Esophagus muscularis mucosa (tissue), 4 donors: ENCODE data around the gene EIF6. TPM values are rescaled to one million over a fixed set of nuclear protein-coding genes. Genes with fewer than 3 reads are reported as not detected.

Experiments
- DNase-seq: peaks from one replicate; pipeline ENCODE4 v3.0.0-alpha.2; 2017; ENCODE audit errors: extremely low spot score
- H3K27ac ChIP-seq, 4 donors: fragments of 200-600 bp; sonication (generic); replicated peaks in 1 of 4; 1 replicate in 3 of 4; 2 replicates in 1 of 4; pipeline ENCODE4 v1.5.1; 2016 to 2019; ENCODE audit warnings: mild to moderate bottlenecking in 1 of 4
- H3K27me3 ChIP-seq, 4 donors: fragments of 200-600 bp; sonication (generic); one replicate each; pipeline versions ENCODE4 v1.5.1 to v1.6.0; 2016 to 2019
- H3K36me3 ChIP-seq, 4 donors: fragments of 200-600 bp; sonication (generic); one replicate each; pipeline ENCODE4 v1.5.1; 2016 to 2019
- H3K4me1 ChIP-seq, 4 donors: fragments of 200-600 bp; sonication (generic); one replicate each; pipeline ENCODE4 v1.5.1; 2016 to 2019
- H3K4me3 ChIP-seq, 4 donors: fragments of 200-600 bp; sonication (generic); 1 replicate in 2 of 4; 2 replicates in 2 of 4; pipeline ENCODE4 v1.5.1; 2016 to 2019; ENCODE audit warnings: mild to moderate bottlenecking in 4 of 4, moderate library complexity in 1 of 4
- H3K9me3 ChIP-seq, 4 donors: fragments of 200-600 bp; sonication (generic); 1 replicate in 3 of 4; 2 replicates in 1 of 4; pipeline ENCODE4 v1.5.1; 2016 to 2019
- CTCF ChIP-seq, 3 experiments: fragments of 200-600 bp in 2 of 3; fragments of 450-650 bp in 1 of 3; sonication (generic) in 2 of 3; IDR thresholded peaks; one replicate each; pipeline ENCODE4 v1.5.1; 2017 to 2019; ENCODE audit warnings: antibody characterized with exemption in 3 of 3, mild to moderate bottlenecking in 2 of 3, moderate library complexity in 1 of 3
- EP300 ChIP-seq: sonication (generic); formaldehyde crosslinking; IDR thresholded peaks from one replicate; pipeline ENCODE4 v1.6.1; 2017; ENCODE audit warnings: antibody characterized with exemption
- POLR2A ChIP-seq: fragments of 450-650 bp; IDR thresholded peaks from one replicate; pipeline ENCODE4 v1.6.1; 2017; ENCODE audit warnings: antibody characterized with exemption, moderate library complexity, mild to moderate bottlenecking, low read depth
- POLR2AphosphoS5 ChIP-seq, 2 donors: sonication (generic); formaldehyde crosslinking; IDR thresholded peaks; one replicate each; pipeline ENCODE4 v1.6.1; 2017; ENCODE audit warnings: antibody characterized with exemption in 2 of 2
- WGBS: methylation state at CpG from one replicate; pipeline ENCODE4 v1.1.5; 2018; 5-methylcytosine and 5-hydroxymethylcytosine counted together
- intact Hi-C: fragments of 100-400 bp; cut with DNase I; formaldehyde crosslinking; loops from one replicate; pipeline ENCODE4 v1.15.1; 2023
- total RNA-seq, 4 donors: library from RNA; depleted of rRNA; stranded (reverse); fragments of >200 nt; gene quantifications; one replicate each; pipeline versions ENCODE4 v1.1.0 to v1.2.1, GENCODE V29; 2016

EIF6 gene
- total RNA-seq, 4 donors from 2014 or later, result 47.8 to 106 (median 85.0) TPM

- Histone ChIP-seq H3K27ac (no peak overlapping the region), H3K27me3 (no peaks in the 10 kb centered on the region), H3K36me3 (no peaks in the 10 kb centered on the region), H3K4me1 (peaks cover 0 to 8% (median 2%) of the 10 kb centered on the region in 4 donors), H3K9me3 (no peaks in the 10 kb centered on the region), H3K4me3 (no peak overlapping the region)
- intact Hi-C loops, result no loop called here
- 93% methylated on average over 6 of the region's 6 CpGs for WGBS
- TF ChIP-seq EP300 (no peak), CTCF (IDR thresholded peaks at IDR 0.05) (no peak), POLR2AphosphoS5 (IDR thresholded peaks at IDR 0.05) (no peak)
- no peak for DNase-seq
Observed at GRCh38 chr20:35325401-35325800, 40.8 kb upstream of the EIF6 start.

GRCh38 chr20:35320396-35321126 lies 36.0 kb upstream of the EIF6 start:
- Histone ChIP-seq H3K27ac (no peak overlapping the region), H3K4me3 (no peak overlapping the region), H3K27me3 (no peaks in the 10 kb centered on the region), H3K36me3 (no peaks in the 10 kb centered on the region), H3K4me1 (peaks cover 9 to 30% (median 21%) of the 10 kb centered on the region in 4 donors), H3K9me3 (no peaks in the 10 kb centered on the region)
- no peak for DNase-seq
- TF ChIP-seq CTCF (IDR thresholded peaks at IDR 0.05), result no peak
- TF ChIP-seq EP300, result no peak
- TF ChIP-seq POLR2A, result no peak
- TF ChIP-seq POLR2AphosphoS5 (IDR thresholded peaks at IDR 0.05), result no peak
- intact Hi-C loops, result no loop called here
- WGBS, result 85% methylated on average over 3 of the region's 3 CpGs

- Histone ChIP-seq H3K27me3 (no peaks in the 10 kb centered on the region), H3K4me1 (peaks cover 9 to 30% (median 21%) of the 10 kb centered on the region in 4 donors), H3K36me3 (peaks cover 0 to under 1% (median 0%) of the 10 kb centered on the region in 4 donors), H3K27ac (no peak overlapping the region), H3K4me3 (no peak overlapping the region), H3K9me3 (no peaks in the 10 kb centered on the region)
- intact Hi-C loops, result no loop called here
- TF ChIP-seq CTCF (IDR thresholded peaks at IDR 0.05), result no peak
- TF ChIP-seq POLR2AphosphoS5 (IDR thresholded peaks at IDR 0.05), result no peak
- TF ChIP-seq POLR2A, result no peak
- no peak for TF ChIP-seq EP300
- DNase-seq, result no peak
Observed at GRCh38 chr20:35319871-35320197, 35.3 kb upstream of the EIF6 start.

- Histone ChIP-seq H3K36me3 (peaks cover 0 to 5% (median 1%) of the 10 kb centered on the region in 4 donors), H3K4me1 (peaks cover 9 to 30% (median 21%) of the 10 kb centered on the region in 4 donors), H3K27ac (no peak overlapping the region), H3K9me3 (no peaks in the 10 kb centered on the region), H3K4me3 (no peak overlapping the region), H3K27me3 (no peaks in the 10 kb centered on the region)
- no peak for DNase-seq
- intact Hi-C loops, result no loop called here
- TF ChIP-seq POLR2AphosphoS5 (IDR thresholded peaks at IDR 0.05) (no peak), EP300 (no peak), CTCF (IDR thresholded peaks at IDR 0.05) (no peak), POLR2A (no peak)
- 46% methylated on average over 5 of the region's 5 CpGs for WGBS
Observed at GRCh38 chr20:35319192-35319870, 34.8 kb upstream of the EIF6 start.
